Pancreas (tissue), 10 donors: Measurements from ENCODE around the gene AFAP1L2. TPM values are rescaled to one million over a fixed set of nuclear protein-coding genes. Genes with fewer than 3 reads are reported as not detected.

Experiments used
- ATAC-seq, 4 donors: fragments of 200-7000 bp; cut with Tn5 transposase; one replicate each; pipeline versions ENCODE4 v1.8.0 to v1.9.1; 2020; ENCODE audit warnings: mild to moderate bottlenecking in 4 of 4, moderate library complexity in 4 of 4
- DNase-seq, 6 donors: peaks; one replicate each; pipeline ENCODE4 v3.0.0-alpha.2; 2020
- FAIRE-seq: peaks from 2 replicates; lab custom pipeline; 2012; peaks lifted over from hg19 to GRCh38; lab: Jason Lieb, UNC
- H3K27ac ChIP-seq, 4 donors: fragments of 200-600 bp; sonication (generic); 1 replicate in 3 of 4; 2 replicates in 1 of 4; pipeline versions ENCODE4 v1.5.0 to v1.8.0; 2020
- H3K27me3 ChIP-seq, 4 donors: fragments of 200-600 bp; one replicate each; pipeline ENCODE4 v1.8.0; 2021
- H3K36me3 ChIP-seq, 3 donors: fragments of 200-600 bp; sonication (generic) in 1 of 3; one replicate each; pipeline versions ENCODE4 v1.5.0 to v1.8.0; 2020 to 2021
- H3K4me1 ChIP-seq, 3 donors: fragments of 200-600 bp; one replicate each; pipeline ENCODE4 v1.8.0; 2021
- H3K4me3 ChIP-seq, 4 donors: fragments of 200-600 bp; sonication (generic) in 2 of 4; one replicate each; pipeline versions ENCODE4 v1.5.0 to v1.8.0; 2020 to 2021
- H3K9me3 ChIP-seq, 4 donors: fragments of 200-600 bp; one replicate each; pipeline ENCODE4 v1.8.0; 2021
- CTCF ChIP-seq, 4 donors: fragments of 200-600 bp; sonication (generic) in 3 of 4; IDR thresholded peaks; one replicate each; pipeline versions ENCODE4 v1.5.0 to v1.8.0; 2021; ENCODE audit warnings: antibody characterized with exemption in 4 of 4
- WGBS, 2 donors: extraction: QIAGEN DNeasy Blood & Tissue Kit; methylation state at CpG; one replicate each; pipeline ENCODE4 v1.1.7; 2013; 5-methylcytosine and 5-hydroxymethylcytosine counted together
- intact Hi-C, 3 donors: fragments of 100-400 bp; cut with DNase I; formaldehyde crosslinking; loops; one replicate each; pipeline versions ENCODE4 v1.11.1 to v1.14.2; 2022
- polyA plus RNA-seq, 2 donors: library from polyadenylated mRNA; stranded (reverse); fragments of 200-250 nt; gene quantifications; one replicate each; pipeline ENCODE4 v1.2.3, GENCODE V29; 2013
- total RNA-seq, 6 donors: library from RNA; stranded (reverse); fragmentation: NEBNext Ultra II Directional in 4 of 6; extraction: Animal tissue kit (Norgen Biotek cat#: 25700) in 4 of 6; gene quantifications; one replicate each; pipeline versions ENCODE4 v1.2.1 to v1.2.4, GENCODE V29; 2021 to 2023
- donor health status: healthy with polysubstance abuse.
- donor health status: DM: no; HTN: no; CAD: no; lungs with moderate emphysema.
- donor health status: DM: no; HTN: no; CAD: no.
- donor health status: control.
- donor health status: control.
- donor health status: Bipolar disorder and iron deficiency.
- donor health status: DM: yes; HTN: yes; CAD: no.
- donor health status: DM: no; HTN: no; CAD: no.
- donor health status: DM: no; HTN: no; CAD: no.
- donor health status: DM: yes; HTN: yes; CAD: no.

Gene AFAP1L2, protein sequence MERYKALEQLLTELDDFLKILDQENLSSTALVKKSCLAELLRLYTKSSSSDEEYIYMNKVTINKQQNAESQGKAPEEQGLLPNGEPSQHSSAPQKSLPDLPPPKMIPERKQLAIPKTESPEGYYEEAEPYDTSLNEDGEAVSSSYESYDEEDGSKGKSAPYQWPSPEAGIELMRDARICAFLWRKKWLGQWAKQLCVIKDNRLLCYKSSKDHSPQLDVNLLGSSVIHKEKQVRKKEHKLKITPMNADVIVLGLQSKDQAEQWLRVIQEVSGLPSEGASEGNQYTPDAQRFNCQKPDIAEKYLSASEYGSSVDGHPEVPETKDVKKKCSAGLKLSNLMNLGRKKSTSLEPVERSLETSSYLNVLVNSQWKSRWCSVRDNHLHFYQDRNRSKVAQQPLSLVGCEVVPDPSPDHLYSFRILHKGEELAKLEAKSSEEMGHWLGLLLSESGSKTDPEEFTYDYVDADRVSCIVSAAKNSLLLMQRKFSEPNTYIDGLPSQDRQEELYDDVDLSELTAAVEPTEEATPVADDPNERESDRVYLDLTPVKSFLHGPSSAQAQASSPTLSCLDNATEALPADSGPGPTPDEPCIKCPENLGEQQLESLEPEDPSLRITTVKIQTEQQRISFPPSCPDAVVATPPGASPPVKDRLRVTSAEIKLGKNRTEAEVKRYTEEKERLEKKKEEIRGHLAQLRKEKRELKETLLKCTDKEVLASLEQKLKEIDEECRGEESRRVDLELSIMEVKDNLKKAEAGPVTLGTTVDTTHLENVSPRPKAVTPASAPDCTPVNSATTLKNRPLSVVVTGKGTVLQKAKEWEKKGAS
- total RNA-seq: 10 to 100 TPM in 2 of 6 donors, 1 to 10 TPM in 4; 4.4 to 19.9 (median 7.0) TPM
- polyA plus RNA-seq: 1 to 10 TPM; 3.3 to 4.4 TPM

DNA sequence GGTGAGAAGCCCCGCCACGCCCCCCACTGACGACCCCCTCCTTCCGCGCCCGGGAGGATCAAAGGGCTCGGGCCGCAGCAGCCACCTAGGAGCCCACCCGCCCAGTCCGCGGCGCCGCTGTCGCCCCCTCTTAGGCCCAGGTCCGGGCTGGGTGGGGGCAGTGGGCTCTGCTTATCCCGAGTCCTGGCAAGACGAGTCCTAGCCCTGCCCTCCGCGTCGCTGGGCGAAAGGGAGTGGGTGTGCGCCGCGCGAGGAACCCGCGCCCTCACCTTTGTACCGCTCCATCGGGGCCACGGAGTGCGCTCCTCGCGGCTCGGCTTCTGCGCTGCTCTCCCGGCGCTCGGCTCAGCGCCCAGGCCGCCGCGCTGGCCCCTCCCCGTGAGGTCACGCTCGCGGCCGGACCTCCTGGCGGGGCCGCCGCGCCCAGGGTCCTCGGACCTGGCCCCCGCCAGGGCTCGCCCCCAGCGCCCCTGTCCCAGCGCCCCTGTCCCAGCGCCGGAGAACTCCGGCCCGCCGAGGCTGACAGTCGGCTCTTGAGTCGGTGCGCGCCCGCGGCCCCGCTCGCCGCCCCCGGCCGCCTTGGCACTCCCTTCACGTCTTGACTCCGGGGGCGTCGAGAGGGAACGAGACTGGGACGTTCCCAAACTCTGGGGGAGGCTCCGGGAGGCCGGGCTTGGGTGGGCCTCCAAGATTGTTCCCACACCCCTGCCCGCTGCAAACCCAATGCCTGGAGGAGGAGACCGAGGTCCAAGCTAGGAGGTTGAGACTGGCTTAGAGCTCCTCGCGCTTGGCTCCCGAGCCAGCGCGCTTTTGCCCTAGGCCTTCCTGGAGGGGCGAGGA is at the start of gene AFAP1L2:
Gene AFAP1L2, minus strand, starts transcription at position 332 of the 840 bp plus-strand sequence. Its CDS starts 47 bp downstream, at position 285.
- Histone ChIP-seq H3K27me3 (no peaks in the 10 kb centered on the region), H3K27ac (peak within 1 kb of the TSS in 2 of 4 donors; percentile 2 to 31), H3K9me3 (no peaks in the 10 kb centered on the region), H3K36me3 (no peaks in the 10 kb centered on the region), H3K4me3 (peak within 1 kb of the TSS; percentile 36 to 66 (median 50)), H3K4me1 (no peaks in the 10 kb centered on the region)
- intact Hi-C loops: no loop called here
- no peak for TF ChIP-seq CTCF (IDR thresholded peaks at IDR 0.05)
- DNase-seq: peak; percentile 49 to 86 (median 70)
- FAIRE-seq: no peak
- ATAC-seq: peak; percentile 94 to 97 (median 94)
- whole genome bisulfite sequencing, 2 donors: 1% methylated on average over 85 to 88 of the region's 88 CpGs

DNA sequence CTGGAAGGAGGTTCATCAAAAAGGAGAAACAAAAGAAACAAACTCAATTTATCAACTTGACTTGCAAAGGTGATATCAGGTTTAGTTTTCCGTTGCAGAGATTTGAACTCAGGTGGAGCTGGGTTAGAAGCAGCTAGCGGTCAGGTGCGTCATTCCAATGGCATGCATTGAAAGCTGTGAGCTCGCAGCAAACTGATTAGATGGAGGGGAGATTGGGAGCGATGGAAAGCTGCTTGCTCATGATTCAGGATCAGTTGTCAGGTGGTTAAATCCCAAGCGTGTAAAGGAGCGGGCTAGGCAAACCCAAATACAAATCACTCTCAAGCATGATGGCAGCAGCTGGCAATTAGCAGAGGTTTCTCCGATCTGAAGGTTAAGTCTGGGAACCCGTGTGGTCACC is 49.3 kb upstream of the AFAP1L2 start:
- no peak for ATAC-seq
- Histone ChIP-seq H3K4me3 (no peak overlapping the region), H3K27me3 (no peaks in the 10 kb centered on the region), H3K27ac (no peak overlapping the region), H3K4me1 (no peaks in the 10 kb centered on the region), H3K36me3 (peaks cover 0 to 3% (median 0%) of the 10 kb centered on the region in 3 donors), H3K9me3 (no peaks in the 10 kb centered on the region)
- intact Hi-C loops: no loop called here
- 91 to 93% methylated on average over 9 of the region's 9 CpGs for WGBS, 2 donors
- TF ChIP-seq CTCF (IDR thresholded peaks at IDR 0.05): no peak
- FAIRE-seq: no peak
- DNase-seq: no peak

- intact Hi-C loops: no loop called here
- 48 to 53% methylated on average over 2 of the region's 2 CpGs for WGBS, 2 donors
- Histone ChIP-seq H3K9me3 (no peaks in the 10 kb centered on the region), H3K27me3 (no peaks in the 10 kb centered on the region), H3K36me3 (peaks cover 0 to 3% (median 0%) of the 10 kb centered on the region in 3 donors), H3K4me1 (peaks cover 3 to 12% (median 6%) of the 10 kb centered on the region in 3 donors), H3K4me3 (no peak overlapping the region), H3K27ac (no peak overlapping the region)
- no peak for DNase-seq
- TF ChIP-seq CTCF (IDR thresholded peaks at IDR 0.05): no peak
- ATAC-seq: peak in 1 of 4 donors; percentile 44
- FAIRE-seq: no peak
Observed at GRCh38 chr10:114448897-114449296, 44.6 kb upstream of the AFAP1L2 start.

DNA sequence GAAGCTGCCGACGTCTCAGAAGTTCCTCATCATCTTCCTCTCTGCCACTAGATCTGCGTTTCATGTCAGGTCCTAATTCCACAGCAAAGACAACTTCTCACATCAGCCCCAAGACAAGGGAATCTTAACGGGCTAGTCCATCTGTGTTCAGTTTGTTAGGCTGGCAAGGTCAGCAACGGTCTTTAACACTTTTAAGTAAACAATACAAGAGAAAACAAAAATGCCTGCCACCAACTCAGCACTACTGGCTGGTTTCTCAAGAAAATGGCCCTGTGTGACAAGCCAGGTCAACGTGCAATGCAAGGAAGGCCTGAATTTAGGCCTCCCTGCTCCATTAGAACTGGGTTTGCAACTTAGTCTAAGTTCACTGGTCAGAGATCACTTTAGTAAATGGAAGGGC is 41.0 kb upstream of the AFAP1L2 start:
- ATAC-seq (peak in 2 of 4 donors; percentile 55 to 66), DNase-seq (no peak), FAIRE-seq (no peak)
- Histone ChIP-seq H3K27me3 (no peaks in the 10 kb centered on the region), H3K4me3 (no peak overlapping the region), H3K9me3 (no peaks in the 10 kb centered on the region), H3K27ac (no peak overlapping the region), H3K36me3 (peaks cover 0 to 11% (median 0%) of the 10 kb centered on the region in 3 donors), H3K4me1 (peaks cover 3 to 12% (median 6%) of the 10 kb centered on the region in 3 donors)
- no peak for TF ChIP-seq CTCF (IDR thresholded peaks at IDR 0.05)
- WGBS, 2 donors: 51 to 55% methylated on average over 6 of the region's 6 CpGs
- intact Hi-C loops: no loop called here
